Measurements from ENCODE around the gene SHD. TPM values are rescaled to one million over a fixed set of nuclear protein-coding genes. Genes with fewer than 3 reads are reported as not detected.
"Not testable (repeated sequence)": the region's sequence is repeated elsewhere in the genome, so short reads cannot be mapped to it uniquely, and the experiment has no call there.

Gene SHD
- total and polyA plus RNA-seq, 2 donors (not counting 3 experiments of a cell fraction or from before 2014, with no cell fraction given) = not detected

GRCh38 chr19:4272894-4273293, 6.2 kb upstream of the SHD start:
- DNase-seq (ENCODE audit: low read depth, low spot score) (no peak), FAIRE-seq (no peak)
- dilution Hi-C loops (cut with MboI; ENCODE audit: extremely low pct_ligation_motif_present, low sequenced_read_pairs) (no loop called here), intact Hi-C loops (cut with micrococcal nuclease) (no loop called here)
- no peak overlapping the region for H3K9ac ChIP-seq (replicated peaks; ENCODE audit: extremely low read depth, insufficient read depth, low read length)
- ChIA-PET POLR2A (no interaction called here), CTCF (interaction anchor here (2.0 kb wide), 1 partner anchor 80 kb away, joined by 5 read pairs; no protein-coding TSS in a partner anchor)
- no peaks in the 10 kb centered on the region for H3K4me1 ChIP-seq (ENCODE audit: control insufficient read depth, extremely low read depth, insufficient read depth, low read length)
- no peaks in the 10 kb centered on the region for H4K20me1 ChIP-seq (replicated peaks; ENCODE audit: control insufficient read depth, extremely low read depth, insufficient read depth, low read length)
- no peak overlapping the region for H3K4me2 ChIP-seq (ENCODE audit: insufficient read depth, low read length)
- no TSS peak for BruUV-seq (replicated peaks)
- no peak overlapping the region for H3K27ac ChIP-seq (ENCODE audit: insufficient read depth, low read depth, low read length)
- H3K4me3 ChIP-seq (replicated peaks in 1 of 3; ENCODE audit: insufficient read depth in 1 of 3, low read depth in 1 of 3, low read length in 3 of 3) = no peak overlapping the region
- no peak for TF ChIP-seq POLR2AphosphoS5 (IDR thresholded peaks at IDR 0.05; ENCODE audit: insufficient read depth, low read depth, low read length)
- TF ChIP-seq POLR2A (IDR thresholded peaks at IDR 0.05; ENCODE audit: low read depth, low read length) = no peak
- no peak for TF ChIP-seq MAX (IDR thresholded peaks at IDR 0.05; ENCODE audit: insufficient read depth, insufficient read length)
- TF ChIP-seq EZH2 (IDR thresholded peaks at IDR 0.05; ENCODE audit: borderline replicate concordance, low read depth, low read length, severe bottlenecking) = no peak
- no peak for TF ChIP-seq FOS (IDR thresholded peaks at IDR 0.05; ENCODE audit: borderline replicate concordance, insufficient read depth, low read length)
- TF ChIP-seq JUN (IDR thresholded peaks at IDR 0.05; ENCODE audit: borderline replicate concordance, insufficient read depth, insufficient read length, low read depth) = no peak
- H3K79me2 ChIP-seq (ENCODE audit: control insufficient read depth, insufficient read depth, low read length) = no peaks in the 10 kb centered on the region
- no peak overlapping the region for H2AFZ ChIP-seq (ENCODE audit: low read depth, low read length)
- H3K9me3 ChIP-seq (replicated peaks; ENCODE audit: control insufficient read depth, insufficient read depth, low read length) = no peaks in the 10 kb centered on the region
- no peaks in the 10 kb centered on the region for H3K9me1 ChIP-seq (replicated peaks; ENCODE audit: control insufficient read depth, extremely low read depth, insufficient read depth, low read length)
- H3K27me3 ChIP-seq (ENCODE audit: control insufficient read depth in 2 of 2, insufficient read depth in 2 of 2, low read length in 2 of 2) = peaks cover 2 to 6% of the 10 kb centered on the region in 2 experiments
- H3K36me3 ChIP-seq (ENCODE audit: control insufficient read depth in 2 of 2, extremely low read depth in 1 of 2, insufficient read depth in 2 of 2, low read length in 2 of 2) = peaks cover 0 to 7% of the 10 kb centered on the region in 2 experiments

GRCh38 chr19:4274321-4274686, 4.8 kb upstream of the SHD start:
- H3K4me2 ChIP-seq (ENCODE audit: insufficient read depth, low read length); H4K20me1 ChIP-seq (replicated peaks; ENCODE audit: control insufficient read depth, extremely low read depth, insufficient read depth, low read length); dilution Hi-C loops (cut with MboI; ENCODE audit: extremely low pct_ligation_motif_present, low sequenced_read_pairs); H3K36me3 ChIP-seq (ENCODE audit: control insufficient read depth in 2 of 2, extremely low read depth in 1 of 2, insufficient read depth in 2 of 2, low read length in 2 of 2); intact Hi-C loops (cut with micrococcal nuclease); DNase-seq (ENCODE audit: low read depth, low spot score); H2AFZ ChIP-seq (ENCODE audit: low read depth, low read length); BruUV-seq (replicated peaks); H3K4me3 ChIP-seq (replicated peaks in 1 of 3; ENCODE audit: insufficient read depth in 1 of 3, low read depth in 1 of 3, low read length in 3 of 3); H3K27ac ChIP-seq (ENCODE audit: insufficient read depth, low read depth, low read length); H3K79me2 ChIP-seq (ENCODE audit: control insufficient read depth, insufficient read depth, low read length); H3K9me3 ChIP-seq (replicated peaks; ENCODE audit: control insufficient read depth, insufficient read depth, low read length); FAIRE-seq; H3K9ac ChIP-seq (replicated peaks; ENCODE audit: extremely low read depth, insufficient read depth, low read length); H3K9me1 ChIP-seq (replicated peaks; ENCODE audit: control insufficient read depth, extremely low read depth, insufficient read depth, low read length); POLR2A ChIA-PET; H3K4me1 ChIP-seq (ENCODE audit: control insufficient read depth, extremely low read depth, insufficient read depth, low read length): not testable (repeated sequence)
- H3K27me3 ChIP-seq (ENCODE audit: control insufficient read depth in 2 of 2, insufficient read depth in 2 of 2, low read length in 2 of 2) = peaks cover 8 to 16% of the 10 kb centered on the region in 2 experiments
- CTCF ChIA-PET = interaction anchor here (1.2 kb wide), 1 partner anchor 64 kb away, joined by 3 read pairs; no protein-coding TSS in a partner anchor
